ENCODE measurements around the gene ADNP. TPM values are rescaled to one million over a fixed set of nuclear protein-coding genes. Genes with fewer than 3 reads are reported as not detected.

ADNP gene
- total RNA-seq, 3 donors from 2014 or later (not counting 1 experiment from before 2014, with no cell fraction given), result 56.8 to 75.8 (median 66.8) TPM

GRCh38 chr20:50953821-50954220, 22.6 kb upstream of the ADNP start:
- no peak overlapping the region for H3K4me3 ChIP-seq (ENCODE audit: low read length)

DNA sequence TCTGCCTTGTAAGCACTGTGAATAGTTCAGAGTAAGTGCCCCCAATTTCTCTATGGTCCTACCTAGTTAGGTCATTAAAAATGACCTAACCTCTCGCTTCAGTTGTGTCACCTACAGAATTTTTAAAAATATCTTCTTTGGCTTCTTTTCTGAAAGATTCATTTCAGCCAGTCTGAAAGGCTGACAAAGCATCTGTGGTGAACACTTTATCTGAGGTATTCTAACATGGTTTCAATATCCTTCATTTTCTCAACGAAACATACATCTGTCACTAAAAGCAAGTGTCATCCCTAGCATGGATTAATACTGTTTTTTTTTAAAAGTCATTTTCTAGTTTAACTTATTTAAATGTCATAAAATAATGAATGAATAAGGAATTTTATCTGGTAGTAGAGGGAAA, 22.0 kb upstream of the ADNP start:
- no peaks in the 10 kb centered on the region for H3K36me3 Mint-ChIP-seq
- TF ChIP-seq, protein P1, sequence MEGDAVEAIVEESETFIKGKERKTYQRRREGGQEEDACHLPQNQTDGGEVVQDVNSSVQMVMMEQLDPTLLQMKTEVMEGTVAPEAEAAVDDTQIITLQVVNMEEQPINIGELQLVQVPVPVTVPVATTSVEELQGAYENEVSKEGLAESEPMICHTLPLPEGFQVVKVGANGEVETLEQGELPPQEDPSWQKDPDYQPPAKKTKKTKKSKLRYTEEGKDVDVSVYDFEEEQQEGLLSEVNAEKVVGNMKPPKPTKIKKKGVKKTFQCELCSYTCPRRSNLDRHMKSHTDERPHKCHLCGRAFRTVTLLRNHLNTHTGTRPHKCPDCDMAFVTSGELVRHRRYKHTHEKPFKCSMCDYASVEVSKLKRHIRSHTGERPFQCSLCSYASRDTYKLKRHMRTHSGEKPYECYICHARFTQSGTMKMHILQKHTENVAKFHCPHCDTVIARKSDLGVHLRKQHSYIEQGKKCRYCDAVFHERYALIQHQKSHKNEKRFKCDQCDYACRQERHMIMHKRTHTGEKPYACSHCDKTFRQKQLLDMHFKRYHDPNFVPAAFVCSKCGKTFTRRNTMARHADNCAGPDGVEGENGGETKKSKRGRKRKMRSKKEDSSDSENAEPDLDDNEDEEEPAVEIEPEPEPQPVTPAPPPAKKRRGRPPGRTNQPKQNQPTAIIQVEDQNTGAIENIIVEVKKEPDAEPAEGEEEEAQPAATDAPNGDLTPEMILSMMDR (IDR thresholded peaks at IDR 0.05), result no peak
- 83% methylated on average over 2 of the region's 2 CpGs for WGBS (ENCODE audit: insufficient coverage)

More at GRCh38 chr20:50953821-50954220, 22.6 kb upstream of the ADNP start:
- intact Hi-C loops (cut with micrococcal nuclease), result no loop called here
- Mint-ChIP-seq H3K27ac (peak overlapping the region in 1 of 2 donors; percentile 24), H3K9me3 (no peaks in the 10 kb centered on the region), H3K36me3 (no peaks in the 10 kb centered on the region), H3K4me3 (no peak overlapping the region), H3K4me1 (peaks cover 28 to 37% of the 10 kb centered on the region in 2 donors), H3K27me3 (ENCODE audit: low read depth in 2 of 2) (no peaks in the 10 kb centered on the region)
- ATAC-seq (no peak), DNase-seq (no peak)
- no peak overlapping the region for H3K27ac ChIP-seq (ENCODE audit: low read length)
- peaks cover 9% of the 10 kb centered on the region for H3K4me1 ChIP-seq (ENCODE audit: control insufficient read depth, insufficient read depth, low read length)
- TF ChIP-seq, protein P1 (IDR thresholded peaks at IDR 0.05), result no peak
- H3K36me3 ChIP-seq (ENCODE audit: control insufficient read depth, insufficient read depth, low read length), result peaks cover 54% of the 10 kb centered on the region
- no peaks in the 10 kb centered on the region for H3K9me3 ChIP-seq (ENCODE audit: control insufficient read depth, insufficient read depth, low read length)
- H3K27me3 ChIP-seq (ENCODE audit: control insufficient read depth, insufficient read depth, low read length), result no peaks in the 10 kb centered on the region

DNA sequence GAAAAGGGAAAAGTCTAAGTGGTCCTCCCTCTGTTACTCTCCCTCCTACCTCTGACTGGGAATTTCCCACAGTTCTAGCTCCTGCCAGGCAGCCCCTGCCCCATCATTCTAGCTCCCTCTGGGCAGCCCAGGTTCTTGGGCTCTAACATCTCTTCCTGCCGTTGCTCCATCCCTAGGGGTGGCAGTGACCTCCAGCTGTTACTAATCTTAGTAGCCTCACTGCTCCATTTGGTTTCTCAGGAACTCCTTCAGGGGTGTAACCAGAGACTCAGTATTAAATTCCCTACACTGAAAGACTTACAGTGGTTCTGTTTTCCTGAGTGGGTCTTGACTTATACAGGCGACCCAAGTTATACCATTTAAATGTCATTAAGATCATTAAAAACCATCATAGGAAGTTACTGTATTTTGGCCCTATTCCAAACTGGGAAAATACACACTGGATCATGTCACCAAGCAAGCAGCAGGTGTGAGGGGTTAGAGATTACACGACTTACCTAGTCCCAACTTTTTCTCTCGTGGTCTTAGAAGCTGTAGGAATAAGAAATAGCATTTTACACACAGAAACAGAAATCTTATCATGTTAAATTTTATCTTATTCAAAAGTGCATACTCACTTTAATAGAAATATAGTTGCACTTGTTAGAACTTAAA, 17.0 kb upstream of the ADNP start:
- H3K27me3 Mint-ChIP-seq (ENCODE audit: low read depth in 2 of 2), result no peaks in the 10 kb centered on the region
- peaks cover 0 to 5% of the 10 kb centered on the region in 2 donors for H3K4me1 Mint-ChIP-seq
- no peaks in the 10 kb centered on the region for H3K9me3 ChIP-seq (ENCODE audit: control insufficient read depth, insufficient read depth, low read length)
- H3K9me3 Mint-ChIP-seq, result no peaks in the 10 kb centered on the region
- DNase-seq, result no peak
- ATAC-seq, result no peak
- H3K27ac ChIP-seq (ENCODE audit: low read length), result no peak overlapping the region
- peaks cover 7% of the 10 kb centered on the region for H3K36me3 Mint-ChIP-seq
- intact Hi-C loops (cut with micrococcal nuclease), result no loop called here
- TF ChIP-seq, protein P1 (IDR thresholded peaks at IDR 0.05), result no peak
- WGBS (ENCODE audit: insufficient coverage), result 94% methylated on average over 2 of the region's 4 CpGs
- H3K4me1 ChIP-seq (ENCODE audit: control insufficient read depth, insufficient read depth, low read length), result no peaks in the 10 kb centered on the region
- H3K36me3 ChIP-seq (ENCODE audit: control insufficient read depth, insufficient read depth, low read length), result peaks cover 69% of the 10 kb centered on the region
- H3K27ac Mint-ChIP-seq, result peak overlapping the region in 1 of 2 donors; percentile 60
- no peak overlapping the region for H3K4me3 ChIP-seq (ENCODE audit: low read length)
- no peak overlapping the region for H3K4me3 Mint-ChIP-seq
- H3K27me3 ChIP-seq (ENCODE audit: control insufficient read depth, insufficient read depth, low read length), result no peaks in the 10 kb centered on the region

More for the DNA sequence above, 22.0 kb upstream of the ADNP start:
- Histone ChIP-seq H3K36me3 (ENCODE audit: control insufficient read depth, insufficient read depth, low read length) (peaks cover 58% of the 10 kb centered on the region), H3K4me3 (ENCODE audit: low read length) (no peak overlapping the region), H3K9me3 (ENCODE audit: control insufficient read depth, insufficient read depth, low read length) (no peaks in the 10 kb centered on the region), H3K27ac (ENCODE audit: low read length) (no peak overlapping the region), H3K27me3 (ENCODE audit: control insufficient read depth, insufficient read depth, low read length) (no peaks in the 10 kb centered on the region), H3K4me1 (ENCODE audit: control insufficient read depth, insufficient read depth, low read length) (peaks cover 9% of the 10 kb centered on the region)
- Mint-ChIP-seq H3K4me1 (peaks cover 25 to 33% of the 10 kb centered on the region in 2 donors), H3K9me3 (no peaks in the 10 kb centered on the region), H3K27me3 (ENCODE audit: low read depth in 2 of 2) (no peaks in the 10 kb centered on the region), H3K4me3 (no peak overlapping the region), H3K27ac (no peak overlapping the region)
- DNase-seq, result no peak
- intact Hi-C loops (cut with micrococcal nuclease), result no loop called here
- no peak for ATAC-seq

DNA sequence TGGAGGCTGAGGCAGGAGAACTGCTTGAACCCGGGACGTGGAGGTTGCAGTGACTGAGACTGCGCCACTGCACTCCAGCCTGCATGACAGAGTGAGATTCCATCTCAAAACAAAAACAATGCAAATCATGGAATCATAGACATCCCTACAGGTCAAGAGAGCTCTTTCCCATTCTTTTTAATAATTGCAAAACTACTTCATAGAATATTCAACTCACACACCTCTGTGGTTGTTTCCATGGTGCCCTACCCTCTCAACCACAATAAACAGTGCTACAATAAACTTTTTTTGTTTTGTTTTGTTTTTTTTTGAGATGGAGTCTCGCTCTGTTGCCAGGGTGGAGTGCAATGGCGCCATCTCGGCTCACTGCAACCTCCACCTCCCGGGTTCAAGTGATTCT, 11.8 kb upstream of the ADNP start:
- Mint-ChIP-seq H3K27me3 (ENCODE audit: low read depth in 2 of 2) (no peaks in the 10 kb centered on the region), H3K27ac (no peak overlapping the region), H3K4me3 (no peak overlapping the region), H3K9me3 (no peaks in the 10 kb centered on the region), H3K4me1 (no peaks in the 10 kb centered on the region), H3K36me3 (peaks cover 7% of the 10 kb centered on the region)
- Histone ChIP-seq H3K4me3 (ENCODE audit: low read length) (no peak overlapping the region), H3K36me3 (ENCODE audit: control insufficient read depth, insufficient read depth, low read length) (peaks cover 67% of the 10 kb centered on the region), H3K4me1 (ENCODE audit: control insufficient read depth, insufficient read depth, low read length) (no peaks in the 10 kb centered on the region), H3K27me3 (ENCODE audit: control insufficient read depth, insufficient read depth, low read length) (no peaks in the 10 kb centered on the region), H3K27ac (ENCODE audit: low read length) (no peak overlapping the region), H3K9me3 (ENCODE audit: control insufficient read depth, insufficient read depth, low read length) (no peaks in the 10 kb centered on the region)
- TF ChIP-seq, protein P1 (IDR thresholded peaks at IDR 0.05), result no peak
- WGBS (ENCODE audit: insufficient coverage), result 97% methylated on average over 7 of the region's 7 CpGs
- ATAC-seq (no peak), DNase-seq (peak in 1 of 2 donors; percentile 26)
- intact Hi-C loops (cut with micrococcal nuclease), result no loop called here

All from natural killer cell (primary cell).